H1 (cell line): ENCODE data around the gene CROCC. TPM values are rescaled to one million over a fixed set of nuclear protein-coding genes. Genes with fewer than 3 reads are reported as not detected.

ENCODE experiments used
- CTCF ChIA-PET: fragments of 300-600 bp; sonication (Branson Sonifier 250); formaldehyde crosslinking; loops from one replicate; lab custom pipeline; 2021; ENCODE audit not compliant: partially characterized antibody; lab: Charles Lee
- POLR2A ChIA-PET: fragments of 300-600 bp; sonication (Branson Sonifier 250); formaldehyde crosslinking; loops from one replicate; lab custom pipeline; 2021; ENCODE audit warnings: inconsistent platforms; ENCODE audit not compliant: partially characterized antibody; lab: Charles Lee
- DNase-seq, 2 experiments: peaks; one replicate each; pipeline versions ENCODE4 v3.0.0 to v3.0.0-alpha.2; 2010 to 2022; ENCODE audit warnings: low spot score in 2 of 2, low read depth in 1 of 2, mixed read lengths in 1 of 2
- FAIRE-seq: peaks from 2 replicates; lab custom pipeline; 2011; peaks lifted over from hg19 to GRCh38; lab: Jason Lieb, UNC
- H2AFZ ChIP-seq: 2 replicates; pipeline ENCODE4 v1.8.1; 2012; ENCODE audit warnings: low read length, inconsistent platforms
- H2AK5ac ChIP-seq: 2 replicates; pipeline ENCODE4 v1.6.1; 2013; ENCODE audit warnings: low read depth, low read length
- H2BK120ac ChIP-seq: replicated peaks from 2 replicates; pipeline ENCODE3; 2013; ENCODE audit warnings: low read depth, low read length, inconsistent platforms
- H2BK12ac ChIP-seq: 2 replicates; pipeline ENCODE4 v1.6.1; 2013; ENCODE audit warnings: low read depth, low read length
- H2BK15ac ChIP-seq: 2 replicates; pipeline ENCODE4 v1.6.1; 2013; ENCODE audit warnings: low read length
- H2BK20ac ChIP-seq: 2 replicates; pipeline ENCODE4 v1.6.1; 2013; ENCODE audit warnings: low read length
- H2BK5ac ChIP-seq: 2 replicates; pipeline ENCODE4 v1.6.1; 2013; ENCODE audit warnings: low read depth, low read length
- H3K14ac ChIP-seq: 2 replicates; pipeline ENCODE4 v1.6.1; 2013; ENCODE audit warnings: inconsistent platforms; ENCODE audit not compliant: insufficient read length
- H3K18ac ChIP-seq: 2 replicates; pipeline ENCODE4 v1.6.1; 2013; ENCODE audit warnings: low read length; ENCODE audit errors: extremely low read depth
- H3K23ac ChIP-seq: 2 replicates; pipeline ENCODE4 v1.6.1; 2013; ENCODE audit warnings: inconsistent platforms; ENCODE audit not compliant: insufficient read length
- H3K23me2 ChIP-seq: 2 replicates; pipeline ENCODE4 v1.6.1; 2013; ENCODE audit warnings: low read depth, low read length
- H3K27ac ChIP-seq: 2 replicates; pipeline ENCODE4 v1.6.1; 2011; ENCODE audit warnings: low read depth, low read length, inconsistent platforms
- H3K27me3 ChIP-seq, 4 experiments: replicated peaks in 1 of 4; 1 replicate in 1 of 4; 2 replicates in 3 of 4; pipeline versions ENCODE4 v1.6.1 to v1.8.1; 2011 to 2013; ENCODE audit warnings: low read length in 3 of 4, mild to moderate bottlenecking in 3 of 4, inconsistent platforms in 2 of 4, mixed read lengths in 2 of 4, moderate library complexity in 1 of 4; ENCODE audit not compliant: control insufficient read depth in 3 of 4, insufficient read depth in 3 of 4; ENCODE audit errors: extremely low read depth in 1 of 4
- H3K36me3 ChIP-seq, 4 experiments: 2 replicates each; pipeline versions ENCODE4 v1.6.1 to v1.8.1; 2011 to 2013; ENCODE audit warnings: mild to moderate bottlenecking in 4 of 4, low read length in 3 of 4, moderate library complexity in 2 of 4, control low read depth in 1 of 4, inconsistent platforms in 1 of 4; ENCODE audit not compliant: insufficient read depth in 4 of 4, control insufficient read depth in 2 of 4
- H3K4ac ChIP-seq: replicated peaks from 2 replicates; pipeline ENCODE3; 2013; ENCODE audit warnings: low read length, low read depth, mixed read lengths, inconsistent platforms; ENCODE audit not compliant: insufficient read length
- H3K4me1 ChIP-seq, 4 experiments: replicated peaks in 1 of 4; 1 replicate in 1 of 4; 2 replicates in 3 of 4; pipeline versions ENCODE4 v1.6.1 to v1.8.1; 2011 to 2013; ENCODE audit warnings: low read length in 3 of 4, inconsistent platforms in 2 of 4, mixed read lengths in 1 of 4; ENCODE audit not compliant: insufficient read depth in 4 of 4, control insufficient read depth in 3 of 4
- H3K4me2 ChIP-seq, 2 experiments: 2 replicates each; pipeline versions ENCODE4 v1.6.1 to v1.8.1; 2011 to 2013; ENCODE audit warnings: low read depth in 2 of 2, low read length in 2 of 2, control low read depth in 1 of 2, inconsistent platforms in 1 of 2, mild to moderate bottlenecking in 1 of 2; ENCODE audit not compliant: insufficient read depth in 1 of 2
- H3K4me3 ChIP-seq, 4 experiments: fragments of 200-600, 300-600 bp in 1 of 4; sonication (generic), shearing (Covaris generic), sonication (Bioruptor Twin) in 1 of 4; 2 replicates each; pipeline versions ENCODE4 v1.5.1 to v1.8.1; 2011 to 2016; ENCODE audit warnings: low read length in 4 of 4, low read depth in 3 of 4, control low read depth in 2 of 4, inconsistent platforms in 2 of 4, mild to moderate bottlenecking in 2 of 4, mixed read lengths in 1 of 4, moderate library complexity in 1 of 4; ENCODE audit not compliant: insufficient read depth in 2 of 4; ENCODE audit errors: extremely low read depth in 1 of 4
- H3K56ac ChIP-seq: replicated peaks from 2 replicates; pipeline ENCODE3; 2013; ENCODE audit warnings: low read depth, mild to moderate bottlenecking, mixed read lengths, low read length, inconsistent platforms; ENCODE audit not compliant: insufficient read length
- H3K79me1 ChIP-seq: 2 replicates; pipeline ENCODE4 v1.6.1; 2013; ENCODE audit warnings: low read depth, low read length, control low read depth
- H3K79me2 ChIP-seq, 2 experiments: 2 replicates each; pipeline versions ENCODE4 v1.6.1 to v1.8.1; 2012 to 2013; ENCODE audit warnings: low read length in 2 of 2, mild to moderate bottlenecking in 2 of 2, inconsistent platforms in 1 of 2; ENCODE audit not compliant: insufficient read depth in 2 of 2, control insufficient read depth in 1 of 2
- H3K9ac ChIP-seq, 4 experiments: replicated peaks in 1 of 4; 1 replicate in 1 of 4; 2 replicates in 3 of 4; pipeline versions ENCODE4 v1.6.1 to v1.8.1; 2011 to 2013; ENCODE audit warnings: low read depth in 3 of 4, low read length in 3 of 4, control low read depth in 2 of 4, mild to moderate bottlenecking in 2 of 4, moderate library complexity in 2 of 4, inconsistent platforms in 1 of 4; ENCODE audit errors: extremely low read depth in 1 of 4
- H3K9me3 ChIP-seq, 2 experiments: 2 replicates each; pipeline versions ENCODE4 v1.6.1 to v1.8.1; 2012 to 2013; ENCODE audit warnings: mild to moderate bottlenecking in 2 of 2, moderate library complexity in 2 of 2, control low read depth in 1 of 2, inconsistent platforms in 1 of 2, low read depth in 1 of 2, low read length in 1 of 2, mixed read lengths in 1 of 2; ENCODE audit not compliant: insufficient read depth in 2 of 2
- H4K20me1 ChIP-seq, 2 experiments: replicated peaks in 1 of 2; 2 replicates each; pipeline versions ENCODE3 to v1.8.1; 2011 to 2013; ENCODE audit warnings: inconsistent platforms in 2 of 2, low read length in 2 of 2, mild to moderate bottlenecking in 1 of 2; ENCODE audit not compliant: insufficient read depth in 2 of 2, control insufficient read depth in 1 of 2
- H4K5ac ChIP-seq: 2 replicates; pipeline ENCODE4 v1.6.1; 2013; ENCODE audit warnings: low read length, low read depth, mixed read lengths, inconsistent platforms; ENCODE audit not compliant: insufficient read length
- H4K8ac ChIP-seq: 2 replicates; pipeline ENCODE4 v1.8.0; 2013; ENCODE audit warnings: mild to moderate bottlenecking, moderate library complexity, low read length, inconsistent platforms; ENCODE audit not compliant: insufficient read depth; ENCODE audit errors: extremely low read depth
- H4K91ac ChIP-seq: replicated peaks from 2 replicates; pipeline ENCODE3; 2013; ENCODE audit warnings: low read length, mixed read lengths, inconsistent platforms; ENCODE audit not compliant: insufficient read length
- ASH2L ChIP-seq: fragments of 200-600, 300-600 bp; sonication (generic); IDR thresholded peaks from one replicate; pipeline ENCODE4 v1.7.1; 2017; ENCODE audit warnings: low read length
- CBX8 ChIP-seq: fragments of 300-800, 300-1000 bp; sonication (generic); IDR thresholded peaks from 2 replicates; pipeline ENCODE4 v1.7.1; 2016; ENCODE audit warnings: low read depth, low read length, borderline replicate concordance
- CEBPB ChIP-seq: IDR thresholded peaks from 2 replicates; pipeline ENCODE4 v1.6.1; 2012; ENCODE audit warnings: low read depth, low read length
- E2F6 ChIP-seq: IDR thresholded peaks from 2 replicates; pipeline ENCODE4 v1.6.1; 2012; ENCODE audit warnings: inconsistent platforms
- GABPA ChIP-seq: IDR thresholded peaks from 2 replicates; pipeline ENCODE4 v1.6.1; 2011; ENCODE audit warnings: mild to moderate bottlenecking, low read length, moderate library complexity, borderline replicate concordance; ENCODE audit not compliant: insufficient read depth
- HDAC6 ChIP-seq: IDR thresholded peaks from one replicate; pipeline ENCODE4 v1.7.1; 2012; ENCODE audit warnings: low read depth, mild to moderate bottlenecking, inconsistent platforms, low read length, moderate library complexity
- JUN ChIP-seq: IDR thresholded peaks from 2 replicates; pipeline ENCODE4 v1.6.1; 2011; ENCODE audit warnings: low read depth, mild to moderate bottlenecking, improper control_type of control experiment, low read length
- RXRA ChIP-seq: IDR thresholded peaks from 2 replicates; pipeline ENCODE4 v1.6.1; 2011; ENCODE audit warnings: low read depth, mild to moderate bottlenecking, low read length, moderate library complexity; ENCODE audit not compliant: insufficient read depth
- SIRT6 ChIP-seq: IDR thresholded peaks from one replicate; pipeline ENCODE4 v1.7.1; 2012; ENCODE audit warnings: low read length, inconsistent platforms
- SP2 ChIP-seq: IDR thresholded peaks from 2 replicates; pipeline ENCODE4 v1.6.1; 2012; ENCODE audit warnings: mild to moderate bottlenecking, low read length, inconsistent platforms
- TBP ChIP-seq: IDR thresholded peaks from 2 replicates; pipeline ENCODE4 v1.6.1; 2011; ENCODE audit warnings: low read depth, low read length, improper control_type of control experiment
- WGBS, 2 experiments: shearing (Covaris generic) in 1 of 2; methylation state at CpG; one replicate each; pipeline versions ENCODE4 v1.1.6 to v1.1.7; 2013 to 2015; ENCODE audit warnings: low lambda C conversion rate in 2 of 2, mixed read lengths in 2 of 2, inconsistent platforms in 1 of 2, low coverage in 1 of 2, missing lambda C conversion rate in 1 of 2; ENCODE audit not compliant: insufficient replicate concordance in 2 of 2, insufficient coverage in 1 of 2, insufficient read length in 1 of 2; ENCODE audit errors: extremely low coverage in 1 of 2, missing lambda C conversion rate in 1 of 2; 5-methylcytosine and 5-hydroxymethylcytosine counted together
- polyA plus RNA-seq, 7 experiments: library from polyadenylated mRNA; depleted of rRNA in 3 of 7; stranded (reverse) in 5 of 7; unstranded in 2 of 7; fragments of >200 nt in 5 of 7; fragments of 200-250 nt in 2 of 7; gene quantifications; 1 replicate in 5 of 7; 2 replicates in 1 of 7; 4 replicates in 1 of 7; pipeline versions ENCODE4 v1.2.1 to v1.2.3, GENCODE V29; 2011 to 2013; ENCODE audit warnings: missing spikeins in 2 of 7, mixed read lengths in 2 of 7
- total RNA-seq: library from RNA; stranded (reverse); fragmentation: NEBNext Ultra II Directional; extraction: Animal tissue kit (Norgen Biotek cat#: 25700); gene quantifications from 2 replicates; pipeline ENCODE4 v1.2.1, GENCODE V29; 2021

Gene CROCC
- total and polyA plus RNA-seq, 2 of the 8 experiments (the other 6 are each of a cell fraction or from before 2014, with no cell fraction given): 12.1 to 39.5 TPM

DNA sequence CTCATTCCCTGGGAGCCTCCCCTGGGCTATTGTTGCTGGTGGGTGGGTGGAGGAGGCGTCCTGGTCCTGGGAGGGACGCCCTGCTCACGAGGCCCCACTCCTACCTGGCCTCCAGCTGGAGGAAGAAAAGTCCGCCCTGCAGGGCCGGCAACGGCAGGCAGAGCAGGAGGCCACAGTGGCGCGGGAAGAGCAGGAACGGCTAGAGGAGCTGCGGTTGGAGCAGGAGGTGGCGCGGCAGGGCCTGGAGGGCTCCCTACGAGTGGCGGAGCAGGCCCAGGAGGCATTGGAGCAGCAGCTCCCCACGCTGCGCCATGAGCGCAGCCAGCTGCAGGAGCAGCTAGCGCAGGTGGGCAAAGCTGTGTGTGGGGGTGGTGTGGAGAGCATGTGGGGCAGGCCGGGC is 24.9 kb downstream of the CROCC start:
- Histone ChIP-seq H3K4me3 (no peak overlapping the region), H3K23ac (no peak overlapping the region), H3K23me2 (no peaks in the 10 kb centered on the region), H2BK120ac (no peak overlapping the region), H3K27me3 (no peaks in the 10 kb centered on the region), H3K79me1 (no peaks in the 10 kb centered on the region), H2BK15ac (no peak overlapping the region), H3K18ac (no peak overlapping the region), H3K9ac (no peak overlapping the region), H2BK12ac (no peak overlapping the region), H3K79me2 (no peaks in the 10 kb centered on the region), H2AK5ac (no peak overlapping the region), H3K56ac (no peak overlapping the region), H4K91ac (no peak overlapping the region), H3K14ac (no peak overlapping the region), H4K20me1 (peaks cover 0 to 2% of the 10 kb centered on the region in 2 experiments), H3K4me1 (no peaks in the 10 kb centered on the region), H2AFZ (no peak overlapping the region), H4K5ac (no peak overlapping the region), H3K4ac (no peak overlapping the region), H3K27ac (no peak overlapping the region), H2BK20ac (no peak overlapping the region), H3K4me2 (no peak overlapping the region), H2BK5ac (no peak overlapping the region), H4K8ac (no peak overlapping the region), H3K36me3 (peaks cover 2 to 26% (median 13%) of the 10 kb centered on the region in 4 experiments; a peak in 6 of 8 replicates), H3K9me3 (no peaks in the 10 kb centered on the region)
- POLR2A ChIA-PET: interaction anchor here (0.9 to 1.6 kb wide), 3 partner anchors 32 to 99 kb away, joined by 4 to 6 read pairs (median 4); no protein-coding TSS in a partner anchor
- 94% methylated on average over 18 of the region's 19 CpGs; no CpG with 5 or more reads in 1 of the 2 experiments for WGBS, 2 experiments
- DNase-seq (no peak), FAIRE-seq (no peak)
- CTCF ChIA-PET: interaction anchor here (1.1 to 8.9 kb wide), 18 partner anchors 8 to 326 kb away, joined by 3 to 155 read pairs (median 6); partner anchors contain the start of gene CROCC
- TF ChIP-seq E2F6: no peak
- no peak for TF ChIP-seq RXRA
- TF ChIP-seq TBP: no peak
- no peak for TF ChIP-seq CBX8
- TF ChIP-seq SIRT6: no peak
- no peak for TF ChIP-seq JUN
- no peak for TF ChIP-seq GABPA
- no peak for TF ChIP-seq ASH2L
- no peak for TF ChIP-seq SP2
- TF ChIP-seq CEBPB: no peak
- TF ChIP-seq HDAC6: no peak
